GM10847 (cell line): Measurements from ENCODE around the gene SFRP5.

Experiments
- POLR2A ChIP-seq: IDR thresholded peaks from 2 replicates; pipeline ENCODE4 v1.6.1; 2011; ENCODE audit not compliant: insufficient read length; ENCODE audit errors: extremely low read depth

Gene SFRP5

GRCh38 chr10:97771913-97772823 lies at the start of gene SFRP5:
TSS of gene SFRP5 (minus strand) at chr10:97771999. CDS start at chr10:97771833, 166 bp downstream.
- TF ChIP-seq POLR2A, result no peak

GRCh38 chr10:97820096-97820704 lies 48.4 kb upstream of the SFRP5 start:
- no peak for TF ChIP-seq POLR2A

- TF ChIP-seq POLR2A, result no peak
Measured at GRCh38 chr10:97818572-97818971, 46.8 kb upstream of the SFRP5 start.

GRCh38 chr10:97816609-97817008 lies 44.8 kb upstream of the SFRP5 start:
- no peak for TF ChIP-seq POLR2A

GRCh38 chr10:97814996-97815395 lies 43.2 kb upstream of the SFRP5 start:
- no peak for TF ChIP-seq POLR2A

- TF ChIP-seq POLR2A, result no peak
Measured at GRCh38 chr10:97813311-97813710, 41.5 kb upstream of the SFRP5 start.

GRCh38 chr10:97812696-97813095 lies 40.9 kb upstream of the SFRP5 start:
- no peak for TF ChIP-seq POLR2A

GRCh38 chr10:97811958-97812357 lies 40.2 kb upstream of the SFRP5 start:
- TF ChIP-seq POLR2A, result no peak

- TF ChIP-seq POLR2A, result no peak
Measured at GRCh38 chr10:97810446-97810845, 38.6 kb upstream of the SFRP5 start.

GRCh38 chr10:97805949-97806348 lies 34.1 kb upstream of the SFRP5 start:
- TF ChIP-seq POLR2A, result no peak

GRCh38 chr10:97805096-97805884 lies 33.5 kb upstream of the SFRP5 start:
- no peak for TF ChIP-seq POLR2A

- TF ChIP-seq POLR2A, result no peak
Measured at GRCh38 chr10:97801422-97801821, 29.6 kb upstream of the SFRP5 start.

GRCh38 chr10:97800474-97800873 lies 28.7 kb upstream of the SFRP5 start:
- TF ChIP-seq POLR2A, result no peak

GRCh38 chr10:97798958-97799610 lies 27.3 kb upstream of the SFRP5 start:
- TF ChIP-seq POLR2A, result no peak

GRCh38 chr10:97796651-97797050 lies 24.9 kb upstream of the SFRP5 start:
- no peak for TF ChIP-seq POLR2A
